OCI-M2 (cell line): ENCODE measurements around the gene ARHGEF16.
A peak's percentile ranks its signal among the peaks of the same experiment; 100 is the strongest.

Experiments
- DNase-seq: peaks from one replicate; lab custom pipeline; 2025; ENCODE audit not compliant: unreplicated experiment; lab: John Stamatoyannopoulos, UW

ARHGEF16 gene

GRCh38 chr1:3479511-3480368 is 25.3 kb downstream of the ARHGEF16 start:
- no peak for DNase-seq

GRCh38 chr1:3480369-3480719 is 25.9 kb downstream of the ARHGEF16 start:
- DNase-seq: no peak

- DNase-seq: no peak
Observed at GRCh38 chr1:3481046-3481445, 26.6 kb downstream of the ARHGEF16 start.

GRCh38 chr1:3481836-3482375 is 27.4 kb downstream of the ARHGEF16 start:
- DNase-seq: no peak

GRCh38 chr1:3482378-3482849 is 27.9 kb downstream of the ARHGEF16 start:
- DNase-seq: no peak

- DNase-seq: no peak
Observed at GRCh38 chr1:3483380-3483779, 28.9 kb downstream of the ARHGEF16 start.

GRCh38 chr1:3483801-3484444 is 29.5 kb downstream of the ARHGEF16 start:
- DNase-seq: no peak

GRCh38 chr1:3485016-3485415 is 30.6 kb downstream of the ARHGEF16 start:
- DNase-seq: no peak

- DNase-seq: no peak
Observed at GRCh38 chr1:3488432-3488831, 34.0 kb downstream of the ARHGEF16 start.

- no peak for DNase-seq
Observed at GRCh38 chr1:3490046-3490745, 35.7 kb downstream of the ARHGEF16 start.

- peak; percentile 2 for DNase-seq
Observed at GRCh38 chr1:3491291-3492246, 37.1 kb downstream of the ARHGEF16 start.

- DNase-seq: no peak
Observed at GRCh38 chr1:3492545-3493246, 38.2 kb downstream of the ARHGEF16 start.

GRCh38 chr1:3494321-3495308 is 40.1 kb downstream of the ARHGEF16 start:
- no peak for DNase-seq

GRCh38 chr1:3495776-3496745 is 41.6 kb downstream of the ARHGEF16 start:
- DNase-seq: no peak

GRCh38 chr1:3496916-3497315 is 42.5 kb downstream of the ARHGEF16 start:
- no peak for DNase-seq

GRCh38 chr1:3497521-3497920 is 43.1 kb downstream of the ARHGEF16 start:
- DNase-seq: no peak

- no peak for DNase-seq
Observed at GRCh38 chr1:3498246-3498930, 43.9 kb downstream of the ARHGEF16 start.
